Calu3 (cell line): ENCODE data around the gene TAF1L. TPM values are rescaled to one million over a fixed set of nuclear protein-coding genes. Genes with fewer than 3 reads are reported as not detected.

Source experiments
- BruUV-seq: library from RNA; stranded (reverse); fragments of 400-500 nt; replicated peaks from 2 replicates; lab custom pipeline; 2021; lab: Mats Ljungman, UMichigan
- CTCF ChIA-PET: fragments of 300-600 bp; sonication (Branson Sonifier 250); formaldehyde crosslinking; loops from one replicate; lab custom pipeline; 2022; ENCODE audit warnings: antibody characterized with exemption; lab: Charles Lee
- DNase-seq: peaks from one replicate; pipeline ENCODE4 v3.0.0; 2022
- H3K27ac Mint-ChIP-seq: one replicate; pipeline ENCODE4 v1.8.0; 2022; ENCODE audit warnings: mixed read lengths; ENCODE audit not compliant: unreplicated experiment
- H3K27me3 Mint-ChIP-seq: one replicate; pipeline ENCODE4 v1.8.0; 2022; ENCODE audit warnings: mixed read lengths; ENCODE audit not compliant: unreplicated experiment
- H3K36me3 Mint-ChIP-seq: one replicate; pipeline ENCODE4 v1.8.0; 2022; ENCODE audit warnings: mild to moderate bottlenecking, moderate library complexity, mixed read lengths; ENCODE audit not compliant: insufficient read depth, unreplicated experiment
- H3K4me1 Mint-ChIP-seq: one replicate; pipeline ENCODE4 v1.8.0; 2022; ENCODE audit warnings: mild to moderate bottlenecking, low read depth, mixed read lengths; ENCODE audit not compliant: unreplicated experiment
- H3K4me3 Mint-ChIP-seq: one replicate; pipeline ENCODE4 v1.8.0; 2022; ENCODE audit warnings: mild to moderate bottlenecking, low read depth, moderate library complexity, mixed read lengths; ENCODE audit not compliant: unreplicated experiment
- H3K9me3 Mint-ChIP-seq: one replicate; pipeline ENCODE4 v1.8.0; 2022; ENCODE audit warnings: low read depth, mixed read lengths; ENCODE audit not compliant: unreplicated experiment
- CTCF ChIP-seq: fragments of 200-600 bp; IDR thresholded peaks from one replicate; pipeline ENCODE4 v1.8.0; 2022; ENCODE audit warnings: antibody characterized with exemption; ENCODE audit not compliant: unreplicated experiment
- intact Hi-C: fragments of 100-400 bp; cut with micrococcal nuclease; formaldehyde crosslinking; loops from one replicate; pipeline ENCODE4 v1.10.0; 2022; ENCODE audit not compliant: unreplicated experiment
- total RNA-seq: library from RNA; stranded (reverse); gene quantifications from 2 replicates; pipeline ENCODE4 v1.2.3, GENCODE V29; 2022

TAF1L gene
- total RNA-seq, 1 experiment from 2014 or later: not detected

- DNase-seq: no peak
- no peak overlapping the region for H3K4me3 Mint-ChIP-seq
- intact Hi-C loops: no loop called here
- H3K9me3 Mint-ChIP-seq: no peaks in the 10 kb centered on the region
- H3K27me3 Mint-ChIP-seq: no peaks in the 10 kb centered on the region
- CTCF ChIA-PET: no interaction called here
- BruUV-seq: no TSS peak
- no peaks in the 10 kb centered on the region for H3K4me1 Mint-ChIP-seq
- no peak for TF ChIP-seq CTCF
- H3K27ac Mint-ChIP-seq: no peak overlapping the region
- no peaks in the 10 kb centered on the region for H3K36me3 Mint-ChIP-seq
These were observed 35.9 kb upstream of the TAF1L start for GRCh38 chr9:32671333-32671732.

GRCh38 chr9:32665101-32665500, 29.6 kb upstream of the TAF1L start:
- Mint-ChIP-seq H3K27me3 (no peaks in the 10 kb centered on the region), H3K36me3 (no peaks in the 10 kb centered on the region), H3K4me1 (no peaks in the 10 kb centered on the region), H3K4me3 (no peak overlapping the region), H3K27ac (no peak overlapping the region), H3K9me3 (peaks cover 3% of the 10 kb centered on the region)
- CTCF ChIA-PET: no interaction called here
- intact Hi-C loops: no loop called here
- BruUV-seq: no TSS peak
- no peak for DNase-seq
- TF ChIP-seq CTCF: no peak

GRCh38 chr9:32663741-32664140, 28.3 kb upstream of the TAF1L start:
- Mint-ChIP-seq H3K4me1 (no peaks in the 10 kb centered on the region), H3K27ac (no peak overlapping the region), H3K27me3 (no peaks in the 10 kb centered on the region), H3K9me3 (peaks cover 3% of the 10 kb centered on the region), H3K4me3 (no peak overlapping the region), H3K36me3 (no peaks in the 10 kb centered on the region)
- TF ChIP-seq CTCF: no peak
- BruUV-seq: no TSS peak
- intact Hi-C loops: no loop called here
- no peak for DNase-seq
- CTCF ChIA-PET: interaction anchor here (0.7 kb wide), 1 partner anchor 14 kb away, joined by 3 read pairs; no protein-coding TSS in a partner anchor

- no TSS peak for BruUV-seq
- no peaks in the 10 kb centered on the region for H3K4me1 Mint-ChIP-seq
- TF ChIP-seq CTCF: no peak
- peaks cover 15% of the 10 kb centered on the region for H3K27me3 Mint-ChIP-seq
- no peak overlapping the region for H3K27ac Mint-ChIP-seq
- DNase-seq: no peak
- no peaks in the 10 kb centered on the region for H3K36me3 Mint-ChIP-seq
- no peaks in the 10 kb centered on the region for H3K9me3 Mint-ChIP-seq
- intact Hi-C loops: no loop called here
- CTCF ChIA-PET: no interaction called here
- no peak overlapping the region for H3K4me3 Mint-ChIP-seq
These were observed 12.2 kb upstream of the TAF1L start for GRCh38 chr9:32647671-32648070.
